SK-N-SH (cell line): ENCODE measurements around the gene ATG4C. TPM values are rescaled to one million over a fixed set of nuclear protein-coding genes. Genes with fewer than 3 reads are reported as not detected.

Source experiments
- CTCF ChIA-PET: fragments of 300-600, 350-600 bp; formaldehyde crosslinking; extraction: SDS; loops from one replicate; lab custom pipeline; 2021; lab: Yijun Ruan, JAX
- POLR2A ChIA-PET: fragments of 350-600 bp; sonication (Branson Sonifier 250); formaldehyde crosslinking; extraction: SDS; loops from one replicate; lab custom pipeline; 2020; ENCODE audit warnings: antibody characterized with exemption, inconsistent platforms; lab: Yijun Ruan, JAX
- DNase-seq: peaks from one replicate; pipeline ENCODE4 v3.0.0; 2012
- H2AFZ ChIP-seq: fragments of 200-600 bp; sonication (generic); 2 replicates; pipeline ENCODE4 v1.8.1; 2016; ENCODE audit warnings: antibody characterized with exemption, mild to moderate bottlenecking, low read depth
- H3F3A ChIP-seq: fragments of 200-600 bp; sonication (generic); replicated peaks from 2 replicates; pipeline ENCODE3; 2016; ENCODE audit warnings: antibody characterized with exemption, mild to moderate bottlenecking; ENCODE audit not compliant: insufficient read depth
- H3K27ac ChIP-seq, 2 experiments: fragments of 200-500 bp in 1 of 2; fragments of 200-600 bp in 1 of 2; sonication (Bioruptor generic) in 1 of 2; sonication (generic), shearing (Covaris generic) in 1 of 2; 2 replicates each; pipeline versions ENCODE4 v1.5.1 to v1.6.1; 2014 to 2016; ENCODE audit warnings: low read depth in 2 of 2, inconsistent platforms in 1 of 2, low read length in 1 of 2, mild to moderate bottlenecking in 1 of 2, mixed read lengths in 1 of 2
- H3K27me3 ChIP-seq: fragments of 200-600 bp; sonication (generic), shearing (Covaris generic); 2 replicates; pipeline ENCODE4 v1.6.1; 2016; ENCODE audit warnings: mixed run types; ENCODE audit not compliant: insufficient read depth
- H3K36me3 ChIP-seq, 2 experiments: fragments of 200-500 bp in 1 of 2; fragments of 200-600 bp in 1 of 2; sonication (Bioruptor generic) in 1 of 2; sonication (generic) in 1 of 2; replicated peaks in 1 of 2; 2 replicates each; pipeline versions ENCODE3 to v1.5.1; 2014 to 2016; ENCODE audit warnings: low read length in 1 of 2, mild to moderate bottlenecking in 1 of 2; ENCODE audit not compliant: insufficient read depth in 2 of 2, control insufficient read depth in 1 of 2
- H3K4me1 ChIP-seq, 2 experiments: fragments of 200-500 bp in 1 of 2; fragments of 200-600 bp in 1 of 2; sonication (Bioruptor generic) in 1 of 2; sonication (generic), shearing (Covaris generic) in 1 of 2; 2 replicates each; pipeline versions ENCODE4 v1.5.1 to v1.6.1; 2014 to 2016; ENCODE audit warnings: low read depth in 1 of 2, low read length in 1 of 2, mixed run types in 1 of 2; ENCODE audit not compliant: insufficient read depth in 2 of 2, control insufficient read depth in 1 of 2
- H3K4me2 ChIP-seq: fragments of 200-600 bp; sonication (generic), shearing (Covaris generic); 2 replicates; pipeline ENCODE4 v1.6.1; 2017; ENCODE audit warnings: mixed run types
- H3K4me3 ChIP-seq, 2 experiments: fragments of 200-500 bp in 1 of 2; fragments of 200-600 bp in 1 of 2; sonication (Bioruptor generic) in 1 of 2; sonication (generic), shearing (Covaris generic) in 1 of 2; 2 replicates each; pipeline versions ENCODE4 v1.5.1 to v1.8.1; 2014 to 2016; ENCODE audit warnings: low read depth in 2 of 2, inconsistent platforms in 1 of 2, low read length in 1 of 2, mild to moderate bottlenecking in 1 of 2, mixed read lengths in 1 of 2, moderate library complexity in 1 of 2
- H3K79me2 ChIP-seq: fragments of 200-600 bp; sonication (generic); 2 replicates; pipeline ENCODE4 v1.8.1; 2017; ENCODE audit warnings: mild to moderate bottlenecking; ENCODE audit not compliant: insufficient read depth
- H3K9ac ChIP-seq: fragments of 200-600 bp; sonication (generic); 2 replicates; pipeline ENCODE4 v1.6.1; 2017; ENCODE audit warnings: mixed run types
- H3K9me2 ChIP-seq: fragments of 200-600 bp; sonication (generic); 2 replicates; pipeline ENCODE4 v1.6.1; 2017; ENCODE audit warnings: mixed run types
- H3K9me3 ChIP-seq: fragments of 200-600 bp; sonication (generic); 2 replicates; pipeline ENCODE4 v1.6.1; 2017; ENCODE audit warnings: mixed run types, mild to moderate bottlenecking, moderate library complexity
- H4K20me1 ChIP-seq: fragments of 200-600 bp; sonication (generic); 2 replicates; pipeline ENCODE4 v1.6.1; 2017; ENCODE audit warnings: mild to moderate bottlenecking, mixed run types; ENCODE audit not compliant: insufficient read depth
- ELF1 ChIP-seq: IDR thresholded peaks from 2 replicates; pipeline ENCODE4 v1.4.0; 2012
- EP300 ChIP-seq, 2 experiments: IDR thresholded peaks; 2 replicates each; pipeline versions ENCODE4 v1.4.0 to v1.6.1; 2012; ENCODE audit warnings: borderline replicate concordance in 1 of 2, low read depth in 1 of 2, low read length in 1 of 2
- EZH2phosphoT487 ChIP-seq: fragments of 200-600 bp; sonication (generic); IDR thresholded peaks from 2 replicates; pipeline ENCODE4 v1.6.1; 2017; ENCODE audit warnings: low read depth, mixed run types, mild to moderate bottlenecking, antibody characterized with exemption, moderate library complexity, borderline replicate concordance
- FOSL2 ChIP-seq: IDR thresholded peaks from 2 replicates; pipeline ENCODE4 v1.4.0; 2012; ENCODE audit warnings: low read depth, mild to moderate bottlenecking, moderate library complexity, borderline replicate concordance
- FOXJ3 ChIP-seq: sonication (generic); formaldehyde crosslinking; IDR thresholded peaks from 2 replicates; pipeline ENCODE4 v1.5.1; 2020; ENCODE audit warnings: mild to moderate bottlenecking, missing genetic modification reagents
- GABPA ChIP-seq: IDR thresholded peaks from 2 replicates; pipeline ENCODE4 v1.4.0; 2012; ENCODE audit warnings: low read depth, mild to moderate bottlenecking
- IRF3 ChIP-seq: fragments of 150-350 bp; IDR thresholded peaks from 2 replicates; pipeline ENCODE4 v1.6.1; 2016; ENCODE audit warnings: mild to moderate bottlenecking, low read depth, low read length
- JUND ChIP-seq: IDR thresholded peaks from 2 replicates; pipeline ENCODE4 v1.4.0; 2012
- MAX ChIP-seq: IDR thresholded peaks from 2 replicates; pipeline ENCODE4 v1.4.0; 2012; ENCODE audit warnings: low read depth
- MXI1 ChIP-seq: IDR thresholded peaks from 2 replicates; pipeline ENCODE4 v1.6.1; 2012; ENCODE audit warnings: mild to moderate bottlenecking, low read depth, low read length, improper control_type of control experiment
- PBX3 ChIP-seq: IDR thresholded peaks from 2 replicates; pipeline ENCODE4; 2012
- RCOR1 ChIP-seq: fragments of 150-350 bp; IDR thresholded peaks from 2 replicates; pipeline ENCODE4 v1.6.1; 2017; ENCODE audit warnings: antibody characterized with exemption, low read length
- SMC3 ChIP-seq: IDR thresholded peaks from 2 replicates; pipeline ENCODE4 v1.6.1; 2012; ENCODE audit warnings: low read depth, low read length, improper control_type of control experiment
- TCF12 ChIP-seq: IDR thresholded peaks from 2 replicates; pipeline ENCODE4 v1.4.0; 2012
- YY1 ChIP-seq: IDR thresholded peaks from 2 replicates; pipeline ENCODE4 v1.4.0; 2012; ENCODE audit warnings: low read depth, mild to moderate bottlenecking
- ZBTB33 ChIP-seq: IDR thresholded peaks from 2 replicates; pipeline ENCODE4 v1.4.0; 2012; ENCODE audit warnings: low read depth, borderline replicate concordance
- WGBS: methylation state at CpG from one replicate; pipeline ENCODE4 v1.1.6; 2017; ENCODE audit warnings: low lambda C conversion rate; 5-methylcytosine and 5-hydroxymethylcytosine counted together
- polyA plus RNA-seq, 3 experiments: library from polyadenylated mRNA; depleted of rRNA; stranded (reverse); fragments of >200 nt; gene quantifications; 2 replicates each; pipeline ENCODE4 v1.2.3, GENCODE V29; 2012
- TF ChIP-seq, protein P1 (sequence below): fragments of 150-350 bp; IDR thresholded peaks from 2 replicates; pipeline ENCODE4 v1.6.1; 2017; ENCODE audit warnings: antibody characterized with exemption, low read length, low read depth, borderline replicate concordance
- TF ChIP-seq, protein P2 (sequence below): IDR thresholded peaks from 2 replicates; pipeline ENCODE4 v1.6.1; 2012; ENCODE audit warnings: mild to moderate bottlenecking, low read depth, low read length, moderate library complexity

The ATG4C gene
- polyA plus RNA-seq, 1 of the 3 experiments (the other 2 are of a cell fraction), result 3.0 TPM

- ChIA-PET POLR2A (no interaction called here), CTCF (interaction anchor here (2.8 kb wide), 1 partner anchor 29 kb away, joined by 10 read pairs; no protein-coding TSS in a partner anchor)
- WGBS, result 92% methylated on average over 1 of the region's 1 CpG
- no peaks in the 10 kb centered on the region for H3K4me1 ChIP-seq
- no peaks in the 10 kb centered on the region for H3F3A ChIP-seq
- no peak overlapping the region for H2AFZ ChIP-seq
- no peak for DNase-seq
- H3K36me3 ChIP-seq, result no peaks in the 10 kb centered on the region
- H3K9me3 ChIP-seq, result no peaks in the 10 kb centered on the region
- H3K27me3 ChIP-seq, result no peaks in the 10 kb centered on the region
- H3K4me2 ChIP-seq, result no peak overlapping the region
- no peak overlapping the region for H3K4me3 ChIP-seq
- H4K20me1 ChIP-seq, result no peaks in the 10 kb centered on the region
- no peak overlapping the region for H3K9ac ChIP-seq
- TF ChIP-seq, protein P1, sequence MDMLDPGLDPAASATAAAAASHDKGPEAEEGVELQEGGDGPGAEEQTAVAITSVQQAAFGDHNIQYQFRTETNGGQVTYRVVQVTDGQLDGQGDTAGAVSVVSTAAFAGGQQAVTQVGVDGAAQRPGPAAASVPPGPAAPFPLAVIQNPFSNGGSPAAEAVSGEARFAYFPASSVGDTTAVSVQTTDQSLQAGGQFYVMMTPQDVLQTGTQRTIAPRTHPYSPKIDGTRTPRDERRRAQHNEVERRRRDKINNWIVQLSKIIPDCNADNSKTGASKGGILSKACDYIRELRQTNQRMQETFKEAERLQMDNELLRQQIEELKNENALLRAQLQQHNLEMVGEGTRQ, result no peak
- TF ChIP-seq GABPA, result no peak
- TF ChIP-seq MAX, result no peak
- no peak for TF ChIP-seq PBX3
- no peak for TF ChIP-seq SMC3
- no peak for TF ChIP-seq TCF12
- no peak for TF ChIP-seq JUND
- no peak for TF ChIP-seq FOXJ3 (CRISPR knock-in tag)
- TF ChIP-seq IRF3, result no peak
- TF ChIP-seq FOSL2, result no peak
- TF ChIP-seq EZH2phosphoT487, result no peak
- TF ChIP-seq ELF1, result no peak
- no peak for TF ChIP-seq EP300 (IDR thresholded peaks at IDR 0.05; ENCODE audit: borderline replicate concordance in 1 of 2, low read depth in 1 of 2, low read length in 1 of 2)
- no peak for TF ChIP-seq MXI1
- TF ChIP-seq RCOR1, result no peak
- TF ChIP-seq ZBTB33, result no peak
- TF ChIP-seq, protein P2, sequence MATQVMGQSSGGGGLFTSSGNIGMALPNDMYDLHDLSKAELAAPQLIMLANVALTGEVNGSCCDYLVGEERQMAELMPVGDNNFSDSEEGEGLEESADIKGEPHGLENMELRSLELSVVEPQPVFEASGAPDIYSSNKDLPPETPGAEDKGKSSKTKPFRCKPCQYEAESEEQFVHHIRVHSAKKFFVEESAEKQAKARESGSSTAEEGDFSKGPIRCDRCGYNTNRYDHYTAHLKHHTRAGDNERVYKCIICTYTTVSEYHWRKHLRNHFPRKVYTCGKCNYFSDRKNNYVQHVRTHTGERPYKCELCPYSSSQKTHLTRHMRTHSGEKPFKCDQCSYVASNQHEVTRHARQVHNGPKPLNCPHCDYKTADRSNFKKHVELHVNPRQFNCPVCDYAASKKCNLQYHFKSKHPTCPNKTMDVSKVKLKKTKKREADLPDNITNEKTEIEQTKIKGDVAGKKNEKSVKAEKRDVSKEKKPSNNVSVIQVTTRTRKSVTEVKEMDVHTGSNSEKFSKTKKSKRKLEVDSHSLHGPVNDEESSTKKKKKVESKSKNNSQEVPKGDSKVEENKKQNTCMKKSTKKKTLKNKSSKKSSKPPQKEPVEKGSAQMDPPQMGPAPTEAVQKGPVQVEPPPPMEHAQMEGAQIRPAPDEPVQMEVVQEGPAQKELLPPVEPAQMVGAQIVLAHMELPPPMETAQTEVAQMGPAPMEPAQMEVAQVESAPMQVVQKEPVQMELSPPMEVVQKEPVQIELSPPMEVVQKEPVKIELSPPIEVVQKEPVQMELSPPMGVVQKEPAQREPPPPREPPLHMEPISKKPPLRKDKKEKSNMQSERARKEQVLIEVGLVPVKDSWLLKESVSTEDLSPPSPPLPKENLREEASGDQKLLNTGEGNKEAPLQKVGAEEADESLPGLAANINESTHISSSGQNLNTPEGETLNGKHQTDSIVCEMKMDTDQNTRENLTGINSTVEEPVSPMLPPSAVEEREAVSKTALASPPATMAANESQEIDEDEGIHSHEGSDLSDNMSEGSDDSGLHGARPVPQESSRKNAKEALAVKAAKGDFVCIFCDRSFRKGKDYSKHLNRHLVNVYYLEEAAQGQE, result no peak
- no peak for TF ChIP-seq YY1
- no peaks in the 10 kb centered on the region for H3K9me2 ChIP-seq
- no peaks in the 10 kb centered on the region for H3K79me2 ChIP-seq
- no peak overlapping the region for H3K27ac ChIP-seq
These were observed 86.2 kb downstream of the ATG4C start for GRCh38 chr1:62870148-62870547.
